ENCODE results near the gene ENTPD1.
"Not testable (repeated sequence)": the region's sequence is repeated elsewhere in the genome, so short reads cannot be mapped to it uniquely, and the experiment has no call there.

The ENTPD1 gene

GRCh38 chr10:95798096-95798855 lies 42.3 kb downstream of the ENTPD1 start:
- no peak for DNase-seq

GRCh38 chr10:95800286-95800685 lies 44.3 kb downstream of the ENTPD1 start:
- DNase-seq, result not testable (repeated sequence)

DNA sequence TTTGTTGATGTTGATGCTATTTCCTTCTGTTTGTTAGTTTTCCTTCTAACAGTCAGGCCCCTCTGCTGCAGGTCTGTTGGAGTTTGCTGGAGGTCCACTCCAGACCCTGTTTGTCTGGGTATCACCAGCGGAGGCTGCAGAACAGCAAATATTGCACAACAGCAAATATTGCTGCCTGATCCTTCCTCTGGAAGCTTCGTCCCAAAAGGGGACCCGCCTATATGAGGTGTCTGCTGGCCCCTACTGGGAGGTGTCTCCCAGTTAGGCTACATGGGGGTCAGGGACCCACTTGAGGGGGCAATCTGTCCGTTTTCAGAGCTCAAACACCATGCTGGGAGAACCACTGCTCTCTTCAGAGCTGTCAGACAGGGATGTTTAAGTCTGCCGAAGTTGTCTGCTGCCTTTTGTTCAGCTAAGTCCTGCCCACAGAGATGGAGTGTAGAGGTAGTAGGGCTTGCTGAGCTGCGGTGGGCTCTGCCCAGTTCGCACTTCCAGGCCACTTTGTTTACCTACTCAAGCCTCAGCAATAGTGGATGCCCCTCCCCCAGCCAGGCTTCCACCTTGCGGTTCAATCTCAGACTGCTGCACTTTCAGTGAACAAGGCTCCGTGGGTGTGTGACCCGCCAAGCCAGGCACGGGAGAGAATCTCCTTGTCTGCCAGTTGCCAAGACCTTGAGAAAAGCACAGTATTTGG lies 50.9 kb downstream of the ENTPD1 start:
- DNase-seq, result not testable (repeated sequence)

DNA sequence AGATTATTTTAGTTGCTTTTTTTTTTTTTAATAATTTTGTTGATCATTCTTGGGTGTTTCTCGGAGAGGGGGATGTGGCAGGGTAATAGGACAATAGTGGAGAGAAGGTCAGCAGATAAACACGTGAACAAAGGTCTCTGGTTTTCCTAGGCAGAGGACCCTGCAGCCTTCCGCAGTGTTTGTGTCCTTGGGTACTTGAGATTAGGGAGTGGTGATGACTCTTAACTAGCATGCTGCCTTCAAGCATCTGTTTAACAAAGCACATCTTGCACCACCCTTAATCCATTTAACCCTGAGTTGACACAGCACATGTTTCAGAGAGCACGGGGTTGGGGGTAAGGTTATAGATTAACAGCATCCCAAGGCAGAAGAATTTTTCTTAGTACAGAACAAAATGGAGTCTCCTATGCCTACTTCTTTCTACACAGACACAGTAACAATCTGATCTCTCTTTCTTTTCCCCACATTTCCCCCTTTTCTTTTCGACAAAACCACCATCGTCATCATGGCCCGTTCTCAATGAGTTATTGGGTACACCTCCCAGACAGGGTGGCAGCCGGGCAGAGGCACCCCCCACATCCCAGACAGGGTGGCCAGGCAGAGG lies 52.8 kb downstream of the ENTPD1 start:
- DNase-seq, result not testable (repeated sequence)

DNA sequence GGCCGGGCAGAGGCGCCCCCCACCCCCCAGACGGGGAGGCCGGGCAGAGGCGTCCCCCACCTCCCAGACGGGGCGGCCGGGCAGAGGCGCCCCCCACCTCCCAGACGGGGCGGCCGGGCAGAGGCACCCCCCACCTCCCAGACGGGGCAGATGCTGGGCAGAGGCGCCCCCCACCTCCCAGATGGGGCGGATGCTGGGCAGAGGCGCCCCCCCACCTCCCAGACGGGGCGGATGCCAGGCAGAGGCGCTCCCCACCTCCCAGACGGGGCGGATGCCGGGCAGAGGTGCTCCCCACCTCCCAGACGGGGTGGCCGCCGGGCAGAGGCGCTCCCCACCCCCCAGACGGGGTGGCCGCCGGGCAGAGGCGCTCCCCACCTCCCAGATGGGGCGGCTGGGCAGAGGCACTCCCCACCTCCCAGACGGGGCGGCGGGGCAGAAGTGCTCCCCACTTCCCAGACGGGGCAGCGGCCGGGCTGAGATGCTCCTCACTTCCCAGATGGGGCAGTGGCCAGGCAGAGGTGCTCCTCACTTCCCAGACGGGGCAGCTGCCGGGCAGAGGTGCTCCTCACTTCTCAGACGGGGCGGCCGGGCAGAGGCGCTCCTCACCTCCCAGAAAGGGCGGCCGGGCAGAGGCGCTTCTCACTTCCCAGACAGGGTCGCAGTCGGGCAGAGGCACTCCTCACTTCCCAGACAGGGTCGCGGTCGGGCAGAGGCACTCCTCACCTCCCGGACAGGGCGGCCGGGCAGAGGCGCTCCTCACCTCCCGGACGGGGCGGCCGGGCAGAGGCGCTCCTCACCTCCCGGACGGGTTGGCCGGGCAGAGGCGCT lies 53.6 kb downstream of the ENTPD1 start:
- DNase-seq, result no peak

DNA sequence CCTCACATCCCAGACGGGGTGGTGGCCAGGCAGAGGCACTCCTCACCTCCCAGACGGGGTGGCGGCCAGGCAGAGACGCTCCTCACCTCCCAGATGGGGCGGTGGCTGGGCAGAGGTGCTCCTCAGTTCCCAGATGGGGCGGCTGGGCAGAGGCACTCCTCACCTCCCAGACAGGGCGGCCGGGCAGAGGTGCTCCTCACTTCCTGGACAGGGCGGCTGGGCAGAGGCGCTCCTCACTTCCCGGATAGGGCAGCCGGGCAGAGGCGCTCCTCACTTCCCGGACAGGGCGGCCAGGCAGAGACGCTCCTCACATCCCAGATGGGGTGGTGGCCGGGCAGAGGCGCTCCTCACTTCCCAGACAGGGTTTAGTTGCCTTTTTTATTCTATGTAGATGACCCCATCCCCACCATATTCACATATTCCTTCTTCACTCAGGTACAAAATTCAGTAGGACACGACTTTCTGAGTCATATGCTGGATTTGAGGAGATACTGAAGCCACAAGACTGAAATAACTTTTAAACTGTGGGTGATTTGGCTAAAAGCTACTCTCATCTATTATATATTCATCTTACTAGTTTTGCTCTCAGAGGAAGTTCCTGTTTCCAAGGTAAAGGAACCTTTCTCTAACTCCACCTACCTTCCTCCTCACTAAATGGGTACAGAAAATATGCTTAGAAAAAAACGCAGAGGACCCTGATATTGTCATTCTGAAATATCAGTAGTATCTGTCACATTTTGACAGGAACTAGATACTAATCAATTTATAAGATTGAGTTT lies 54.4 kb downstream of the ENTPD1 start:
- no peak for DNase-seq

DNA sequence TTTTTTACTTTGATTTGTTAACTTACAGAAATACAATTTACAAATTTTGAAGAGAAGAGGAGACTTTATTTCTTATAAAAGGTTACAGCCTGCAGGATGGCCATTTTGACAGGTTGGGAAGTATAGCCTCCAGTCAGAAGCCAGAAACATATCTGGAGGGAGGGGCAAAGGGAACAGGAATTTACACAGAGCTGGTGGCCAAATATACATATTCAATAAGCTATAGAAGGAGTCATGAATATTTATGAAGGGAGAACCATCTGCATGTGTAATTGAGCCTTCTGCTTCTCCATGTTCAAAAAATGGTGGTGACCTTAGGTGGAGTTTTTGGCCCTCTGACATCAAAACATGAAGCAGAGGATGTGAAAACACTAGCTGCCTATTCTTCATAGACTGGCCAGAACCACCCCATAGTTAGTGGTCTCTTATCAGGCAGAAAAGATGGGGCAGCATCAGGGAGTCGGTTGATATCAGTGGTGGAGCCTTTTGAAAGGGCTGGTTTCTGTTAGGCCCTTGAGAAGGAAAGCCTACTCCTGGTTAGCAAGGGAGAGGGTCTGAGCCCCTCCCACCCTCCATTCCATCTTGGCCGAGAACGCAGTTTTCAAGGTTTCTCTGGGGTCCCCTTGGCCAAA lies 57.2 kb downstream of the ENTPD1 start:
- DNase-seq, result no peak

DNA sequence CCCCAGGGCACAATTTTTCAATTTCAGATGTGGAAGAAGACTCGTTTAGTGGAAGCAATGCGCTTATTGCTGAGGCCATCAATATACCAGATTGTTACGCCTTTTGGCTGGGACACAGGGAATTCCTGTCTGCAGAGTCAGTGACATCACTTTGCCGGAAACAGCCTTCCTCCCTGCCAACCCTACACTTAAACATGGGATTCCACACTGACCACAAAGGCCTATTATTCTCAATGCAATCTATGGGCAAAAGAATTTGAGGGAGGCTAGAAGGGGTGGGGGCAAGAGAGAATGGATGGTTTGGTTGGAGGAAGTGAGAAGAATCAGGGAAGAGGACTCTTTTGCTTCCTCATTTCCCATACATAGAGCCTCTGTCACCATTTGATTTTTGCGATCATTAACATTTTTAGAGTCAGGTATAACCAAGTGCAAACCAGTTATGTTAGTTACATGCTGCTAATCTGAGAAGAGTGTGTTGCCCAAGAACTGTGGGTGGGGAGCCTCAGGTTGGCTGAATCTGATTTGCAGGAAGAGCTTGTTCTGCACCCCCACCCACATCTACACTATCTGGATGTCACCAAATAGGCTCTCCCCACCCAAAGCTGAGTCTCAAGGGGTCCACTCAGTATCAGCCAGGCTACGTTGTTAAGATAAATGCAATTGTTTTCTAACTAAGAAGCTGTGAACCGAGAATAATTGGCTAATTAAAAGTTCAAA lies 58.2 kb downstream of the ENTPD1 start:
- DNase-seq, result no peak

- no peak for DNase-seq
Observed at GRCh38 chr10:95815133-95815532, 59.2 kb downstream of the ENTPD1 start.

DNA sequence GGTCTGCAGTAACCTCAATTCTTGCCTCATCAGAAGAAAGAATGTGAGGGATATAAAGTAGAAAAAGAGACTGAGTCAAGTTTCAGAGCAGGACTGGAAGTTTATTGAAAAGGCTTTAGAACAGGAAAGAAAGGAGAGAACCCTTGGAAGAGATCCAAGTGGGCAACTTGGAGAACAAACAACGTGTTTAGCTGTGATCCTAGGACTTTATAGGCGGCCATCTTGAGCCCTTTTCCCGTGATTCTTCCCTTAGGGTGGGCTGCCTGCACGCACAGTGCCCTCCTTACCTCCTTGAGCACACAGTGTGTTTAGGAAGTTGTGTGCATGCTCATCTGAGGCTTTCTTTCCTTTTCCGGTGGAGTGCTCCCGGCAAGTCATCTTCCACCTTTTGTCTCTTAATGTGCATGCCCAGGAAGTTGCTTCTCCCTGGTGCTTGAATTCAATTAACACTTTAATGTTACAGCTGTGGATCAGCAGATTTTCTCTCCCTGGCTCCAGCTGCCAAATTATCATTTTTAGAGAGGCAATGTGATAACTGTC lies 59.8 kb downstream of the ENTPD1 start:
- DNase-seq, result no peak

DNA sequence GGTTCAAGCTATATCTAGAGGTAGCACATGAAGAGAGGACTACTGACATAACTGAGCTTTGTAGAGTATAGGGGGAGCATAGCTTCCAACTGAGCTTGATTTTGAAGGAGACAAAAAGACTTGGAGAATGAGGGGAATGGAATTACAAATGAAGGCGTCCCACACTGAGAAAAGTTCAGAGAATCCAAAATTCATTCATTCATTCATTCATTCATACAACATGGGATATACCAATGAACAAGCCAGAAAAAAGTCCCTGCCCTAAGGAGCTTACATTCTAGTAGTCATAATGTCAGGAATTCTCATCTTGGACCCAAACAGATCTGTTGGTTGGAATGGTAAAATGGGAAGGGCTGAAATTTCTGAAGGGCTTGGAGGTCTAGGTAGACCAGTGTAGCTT lies 62.0 kb downstream of the ENTPD1 start:
- no peak for DNase-seq

- DNase-seq, result no peak
Observed at GRCh38 chr10:95818668-95819067, 62.7 kb downstream of the ENTPD1 start.

- DNase-seq, result no peak
Observed at GRCh38 chr10:95819620-95820329, 63.8 kb downstream of the ENTPD1 start.

GRCh38 chr10:95820363-95820762 lies 64.4 kb downstream of the ENTPD1 start:
- DNase-seq, result no peak

DNA sequence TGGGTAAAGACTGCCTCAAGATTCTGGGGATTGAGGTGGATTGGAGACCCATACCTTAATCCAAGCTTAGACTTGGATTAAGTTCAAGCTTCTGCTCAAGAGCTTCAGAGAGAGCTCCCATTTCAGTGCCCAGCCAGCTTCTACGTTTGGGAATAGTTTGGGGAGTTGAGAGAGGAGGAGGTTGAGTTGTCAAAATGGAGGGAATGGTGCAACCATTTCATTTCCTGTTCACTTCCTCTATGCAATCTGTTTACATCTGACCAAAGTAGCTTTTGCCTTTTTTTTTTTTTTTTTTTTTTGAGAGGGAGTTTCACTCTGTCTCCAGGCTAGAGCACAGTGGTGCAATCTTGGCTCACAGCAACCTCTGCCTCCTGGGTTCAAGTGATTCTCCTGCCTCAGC lies 65.8 kb downstream of the ENTPD1 start:
- no peak for DNase-seq

GRCh38 chr10:95830044-95830443 lies 74.1 kb downstream of the ENTPD1 start:
- no peak for DNase-seq

- DNase-seq, result no peak
Observed at GRCh38 chr10:95831076-95831475, 75.1 kb downstream of the ENTPD1 start.

- DNase-seq, result no peak
Observed at GRCh38 chr10:95831515-95831914, 75.6 kb downstream of the ENTPD1 start.

- DNase-seq, result peak; percentile 59 to 83
Observed at GRCh38 chr10:95832216-95833041, 76.5 kb downstream of the ENTPD1 start.
